ENCODE results near the gene PRKCB.

PRKCB gene

GRCh38 chr16:24117680-24118079 is 281.9 kb downstream of the PRKCB start:
- no peak for DNase-seq (ENCODE audit: low read depth)
- H3K4me3 ChIP-seq (ENCODE audit: low read depth, low read length) = no peak overlapping the region
- TF ChIP-seq, protein P1, sequence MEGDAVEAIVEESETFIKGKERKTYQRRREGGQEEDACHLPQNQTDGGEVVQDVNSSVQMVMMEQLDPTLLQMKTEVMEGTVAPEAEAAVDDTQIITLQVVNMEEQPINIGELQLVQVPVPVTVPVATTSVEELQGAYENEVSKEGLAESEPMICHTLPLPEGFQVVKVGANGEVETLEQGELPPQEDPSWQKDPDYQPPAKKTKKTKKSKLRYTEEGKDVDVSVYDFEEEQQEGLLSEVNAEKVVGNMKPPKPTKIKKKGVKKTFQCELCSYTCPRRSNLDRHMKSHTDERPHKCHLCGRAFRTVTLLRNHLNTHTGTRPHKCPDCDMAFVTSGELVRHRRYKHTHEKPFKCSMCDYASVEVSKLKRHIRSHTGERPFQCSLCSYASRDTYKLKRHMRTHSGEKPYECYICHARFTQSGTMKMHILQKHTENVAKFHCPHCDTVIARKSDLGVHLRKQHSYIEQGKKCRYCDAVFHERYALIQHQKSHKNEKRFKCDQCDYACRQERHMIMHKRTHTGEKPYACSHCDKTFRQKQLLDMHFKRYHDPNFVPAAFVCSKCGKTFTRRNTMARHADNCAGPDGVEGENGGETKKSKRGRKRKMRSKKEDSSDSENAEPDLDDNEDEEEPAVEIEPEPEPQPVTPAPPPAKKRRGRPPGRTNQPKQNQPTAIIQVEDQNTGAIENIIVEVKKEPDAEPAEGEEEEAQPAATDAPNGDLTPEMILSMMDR (conservative IDR thresholded peaks at IDR 0.05; ENCODE audit: low read depth, low read length) = no peak

GRCh38 chr16:24118126-24118821 is 282.5 kb downstream of the PRKCB start:
- TF ChIP-seq, protein P1 (conservative IDR thresholded peaks at IDR 0.05; ENCODE audit: low read depth, low read length) = no peak
- H3K4me3 ChIP-seq (ENCODE audit: low read depth, low read length) = no peak overlapping the region
- no peak for DNase-seq (ENCODE audit: low read depth)

- no peak overlapping the region for H3K4me3 ChIP-seq (ENCODE audit: low read depth, low read length)
- TF ChIP-seq, protein P1 (conservative IDR thresholded peaks at IDR 0.05; ENCODE audit: low read depth, low read length) = no peak
- no peak for DNase-seq (ENCODE audit: low read depth)
Observed at GRCh38 chr16:24119807-24120206, 284.0 kb downstream of the PRKCB start.

- H3K4me3 ChIP-seq (ENCODE audit: low read depth, low read length) = no peak overlapping the region
- TF ChIP-seq, protein P1 (conservative IDR thresholded peaks at IDR 0.05; ENCODE audit: low read depth, low read length) = no peak
- no peak for DNase-seq (ENCODE audit: low read depth)
Observed at GRCh38 chr16:24123275-24123674, 287.5 kb downstream of the PRKCB start.

DNA sequence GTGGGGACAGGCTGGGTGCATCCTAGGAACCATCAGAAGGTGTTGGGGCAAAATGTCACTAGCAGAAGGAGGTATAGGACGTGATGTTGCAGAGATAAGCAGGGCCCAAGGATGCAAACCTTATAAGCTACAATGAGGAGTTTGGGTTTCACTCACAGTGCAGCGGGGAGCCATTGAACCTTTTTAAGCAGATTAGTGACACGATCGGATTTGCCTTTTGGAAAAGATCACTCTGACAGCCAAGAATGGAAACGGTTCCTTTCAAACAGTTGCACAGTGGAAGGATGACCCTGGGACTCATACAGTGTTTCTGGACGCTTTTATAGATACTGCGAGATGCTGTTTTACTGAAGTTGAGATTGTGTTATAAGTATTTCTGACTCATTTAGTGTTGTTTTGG is 288.5 kb downstream of the PRKCB start:
- no peak overlapping the region for H3K4me3 ChIP-seq (ENCODE audit: low read depth, low read length)
- TF ChIP-seq, protein P1 (conservative IDR thresholded peaks at IDR 0.05; ENCODE audit: low read depth, low read length) = no peak
- DNase-seq (ENCODE audit: low read depth) = no peak

- TF ChIP-seq, protein P1 (conservative IDR thresholded peaks at IDR 0.05; ENCODE audit: low read depth, low read length) = no peak
- H3K4me3 ChIP-seq (ENCODE audit: low read depth, low read length) = no peak overlapping the region
- no peak for DNase-seq (ENCODE audit: low read depth)
Observed at GRCh38 chr16:24125214-24125613, 289.4 kb downstream of the PRKCB start.

DNA sequence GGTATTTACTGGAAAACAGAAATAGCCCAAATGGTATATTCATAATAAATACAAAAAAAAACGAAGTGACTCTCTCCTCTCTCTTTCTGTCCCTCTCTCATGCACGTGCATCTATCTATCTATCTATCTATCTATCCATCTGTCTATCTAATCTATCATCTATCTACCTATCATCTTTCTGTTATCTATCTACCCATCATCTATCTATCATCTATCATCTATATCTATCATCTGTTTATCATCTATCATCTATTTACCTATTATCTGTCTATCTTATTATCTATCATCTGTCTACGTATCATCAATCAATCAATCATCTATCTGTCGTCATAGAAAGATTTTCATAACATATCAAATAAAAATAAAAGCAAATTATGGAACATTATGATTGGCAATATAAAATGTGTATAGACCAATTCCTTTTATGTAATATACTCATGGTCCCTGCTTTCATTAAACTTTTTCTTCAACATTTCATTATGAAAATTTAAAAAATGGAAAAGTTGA is 293.7 kb downstream of the PRKCB start:
- H3K4me3 ChIP-seq (ENCODE audit: low read depth, low read length) = no peak overlapping the region
- DNase-seq (ENCODE audit: low read depth) = no peak
- TF ChIP-seq, protein P1 (conservative IDR thresholded peaks at IDR 0.05; ENCODE audit: low read depth, low read length) = no peak
